HG02588 (cell line): ENCODE measurements around the gene LIPC.

Experiments
- ATAC-seq: cut with Tn5 transposase; IDR thresholded peaks from one replicate; pipeline ENCODE4 v1.9.1; 2021; ENCODE audit warnings: mild to moderate bottlenecking, moderate library complexity; ENCODE audit not compliant: unreplicated experiment

LIPC gene

DNA sequence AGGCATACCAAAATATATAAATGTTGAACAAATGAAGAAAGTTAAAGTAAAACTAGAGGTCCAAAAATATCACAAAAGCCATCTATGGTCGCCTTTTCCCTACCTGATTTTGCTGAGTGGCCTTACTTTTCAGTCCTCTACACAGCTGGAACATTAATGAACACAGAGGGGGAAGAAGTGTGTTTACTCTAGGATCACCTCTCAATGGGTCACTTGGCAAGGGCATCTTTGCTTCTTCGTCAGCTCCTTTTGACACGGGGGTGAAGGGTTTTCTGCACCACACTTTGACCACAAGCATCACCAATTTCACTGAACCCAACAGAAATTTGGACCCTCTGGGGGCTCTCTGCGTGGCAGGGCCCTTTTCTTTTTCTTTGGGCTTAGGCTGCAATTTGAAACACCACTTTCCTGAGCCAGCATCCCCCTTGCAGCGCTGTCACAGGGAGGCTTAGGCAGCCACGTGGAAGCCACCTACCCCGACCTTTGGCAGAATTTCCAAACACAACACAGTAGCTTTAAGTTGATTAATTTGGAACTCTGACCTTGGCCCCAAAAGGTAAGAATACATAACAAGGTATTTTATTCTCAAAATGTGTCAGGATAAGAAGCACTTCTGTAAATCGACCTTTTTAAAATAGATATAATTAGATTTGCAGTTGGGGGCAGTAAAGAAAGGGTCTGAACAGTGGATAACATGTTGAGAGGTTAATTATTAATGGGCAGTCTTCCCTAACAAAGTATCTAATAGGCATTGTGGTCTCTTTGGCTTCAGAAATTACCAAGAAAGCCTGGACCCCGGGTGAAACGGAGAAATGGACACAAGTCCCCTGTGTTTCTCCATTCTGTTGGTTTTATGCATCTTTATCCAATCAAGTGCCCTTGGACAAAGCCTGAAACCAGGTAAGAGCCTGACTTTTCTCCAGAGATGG is at the start of gene LIPC:
Gene LIPC (plus strand): TSS at position 771 of the 929 bp plus-strand sequence. CDS start 42 bp downstream, at position 813.
- no peak for ATAC-seq

DNA sequence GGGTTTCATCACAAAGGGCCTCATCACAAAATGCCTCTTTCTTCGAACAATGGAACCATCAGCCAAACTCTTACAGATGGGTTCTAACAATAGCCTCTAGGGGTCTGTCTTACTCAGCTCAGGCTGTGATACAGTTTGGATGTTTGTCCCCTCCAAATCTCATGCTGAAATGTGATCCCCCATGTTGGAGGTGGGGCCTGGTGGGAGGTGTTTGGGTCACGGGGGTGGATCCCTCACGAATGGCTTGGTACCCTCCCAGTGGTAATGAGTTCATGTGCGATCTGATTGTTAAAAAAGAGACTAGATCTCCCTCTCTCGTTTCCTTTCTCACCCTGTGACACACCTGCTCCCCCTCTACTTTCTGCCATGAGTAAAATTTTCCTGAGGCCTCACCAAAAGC is 47.9 kb upstream of the LIPC start:
- no peak for ATAC-seq

GRCh38 chr15:58384667-58385066 is 47.1 kb upstream of the LIPC start:
- no peak for ATAC-seq

DNA sequence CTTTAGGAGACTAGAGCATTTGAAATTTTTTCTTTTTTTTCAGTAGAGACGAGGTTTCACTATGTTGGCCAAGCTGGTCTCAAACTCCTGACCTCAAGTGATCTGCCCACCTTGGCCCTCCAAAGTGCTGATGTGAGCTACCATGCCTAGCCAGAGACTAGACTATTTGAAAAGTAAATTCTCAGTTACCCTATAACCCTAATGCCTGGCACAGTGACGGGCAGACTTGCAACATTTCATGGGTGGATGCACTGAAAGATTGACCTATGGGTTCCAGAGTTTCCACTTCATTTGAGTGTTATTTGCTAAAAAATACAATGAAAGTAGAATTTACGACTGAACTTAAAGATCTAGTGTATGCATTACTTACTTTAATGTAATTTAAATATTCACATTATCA is 45.7 kb upstream of the LIPC start:
- ATAC-seq = no peak

DNA sequence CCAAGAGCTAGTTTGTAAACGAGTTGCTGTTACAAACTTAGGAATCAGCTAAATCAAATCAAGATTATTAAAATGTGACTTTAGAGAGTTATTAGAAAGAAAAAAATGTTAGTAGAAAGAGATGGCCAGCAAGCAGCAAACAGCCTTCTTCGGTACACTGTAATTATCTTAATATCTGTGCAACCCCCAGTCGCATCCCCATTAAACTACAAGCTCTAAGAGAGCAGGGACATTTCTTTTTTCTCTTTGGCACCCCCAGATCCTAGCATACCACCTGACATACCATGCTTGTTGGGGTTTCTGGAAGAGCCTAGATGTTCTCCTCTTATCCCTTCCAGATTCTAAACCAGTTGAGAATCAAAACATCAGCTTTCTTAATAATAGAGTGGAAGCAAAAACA is 45.1 kb upstream of the LIPC start:
- no peak for ATAC-seq

DNA sequence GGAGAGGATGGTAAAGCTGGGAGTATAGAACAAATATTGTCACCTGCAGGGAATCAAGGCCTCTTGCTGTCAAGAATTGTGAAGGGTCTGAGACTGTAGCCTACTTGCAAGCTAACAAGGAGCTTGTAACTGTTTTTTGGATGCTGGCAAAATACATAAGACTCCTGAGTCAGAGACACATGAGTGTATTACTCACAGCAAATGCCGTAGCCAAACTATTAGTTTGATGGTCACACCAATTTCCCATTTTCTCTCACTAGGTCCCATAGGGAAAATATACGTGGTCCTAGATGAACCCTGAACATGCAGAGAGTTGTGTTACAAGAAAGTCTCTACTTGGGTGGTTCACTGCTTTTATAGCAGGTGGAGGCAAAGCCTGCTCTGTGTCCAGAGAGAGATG is 44.7 kb upstream of the LIPC start:
- no peak for ATAC-seq

- ATAC-seq = no peak
Measured at GRCh38 chr15:58388211-58388610, 43.6 kb upstream of the LIPC start.

DNA sequence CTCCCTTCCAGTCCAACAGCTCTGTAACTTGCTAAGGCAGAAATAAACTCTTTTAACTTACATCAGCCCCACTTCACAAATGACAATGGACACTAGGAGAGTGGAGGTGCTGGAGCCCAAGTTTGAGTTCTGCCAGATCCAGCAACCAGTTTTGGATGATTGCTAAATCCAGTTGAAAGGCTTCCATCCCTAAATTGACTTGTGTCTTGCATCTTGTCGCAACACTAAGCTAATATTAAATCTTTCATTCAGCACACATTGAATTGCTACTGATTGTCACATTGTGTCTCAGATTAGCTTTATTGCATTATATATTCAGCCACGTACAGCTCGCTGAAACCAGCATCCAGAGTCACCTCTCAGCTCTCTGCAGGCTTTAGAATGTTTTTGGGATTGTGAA is 41.7 kb upstream of the LIPC start:
- no peak for ATAC-seq

- ATAC-seq = no peak
Measured at GRCh38 chr15:58390655-58391054, 41.1 kb upstream of the LIPC start.

GRCh38 chr15:58391088-58391487 is 40.7 kb upstream of the LIPC start:
- ATAC-seq = no peak

- no peak for ATAC-seq
Measured at GRCh38 chr15:58392141-58392540, 39.6 kb upstream of the LIPC start.

DNA sequence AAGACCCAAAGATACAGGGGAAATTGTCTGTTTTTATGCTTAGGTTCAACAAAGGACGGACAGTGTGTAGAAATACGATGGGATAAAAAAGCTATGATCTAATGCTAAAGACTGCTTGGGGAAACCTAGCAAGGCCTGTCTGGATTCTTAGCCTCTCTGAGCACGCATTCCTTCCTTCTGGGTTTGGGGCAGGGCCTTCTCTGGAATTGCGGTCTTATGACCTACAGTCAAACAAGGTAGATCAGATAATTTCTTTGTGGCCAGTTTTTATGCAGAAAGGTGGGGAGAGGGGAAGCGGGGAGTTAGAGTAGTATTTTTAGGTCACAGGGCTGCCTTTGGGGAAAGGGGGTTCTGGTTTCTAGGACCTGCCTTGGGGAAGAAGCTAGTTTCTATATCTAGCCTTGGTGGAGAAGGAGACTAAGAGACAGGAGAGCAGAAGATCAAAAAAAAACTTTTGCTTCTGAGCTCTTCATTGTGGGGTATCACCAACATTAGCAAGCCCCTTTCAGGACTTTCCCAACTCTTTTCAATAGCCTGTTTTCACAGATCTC is 39.1 kb upstream of the LIPC start:
- no peak for ATAC-seq

DNA sequence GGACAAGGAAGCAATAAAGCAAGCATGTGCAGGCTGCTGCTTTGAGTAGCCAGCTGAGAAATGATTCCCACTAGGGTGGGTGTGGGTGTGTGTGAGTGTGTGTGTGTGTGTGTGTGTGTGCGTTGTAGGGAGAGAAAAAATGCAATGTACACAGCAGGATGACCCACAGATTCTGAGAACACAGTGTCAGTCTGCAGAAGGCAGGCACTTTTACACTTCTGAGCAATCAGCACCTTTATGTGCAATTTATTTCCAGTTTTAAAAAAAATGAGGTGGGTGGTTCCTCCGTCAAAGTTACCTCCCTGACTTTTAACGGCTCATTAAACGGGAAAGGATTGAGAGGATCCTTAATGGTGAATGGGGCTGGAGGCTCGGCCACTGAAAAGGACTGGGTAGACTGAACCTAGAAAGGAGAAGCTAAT is 38.5 kb upstream of the LIPC start:
- no peak for ATAC-seq

- no peak for ATAC-seq
Measured at GRCh38 chr15:58396181-58396580, 35.6 kb upstream of the LIPC start.

GRCh38 chr15:58398071-58398470 is 33.7 kb upstream of the LIPC start:
- no peak for ATAC-seq

DNA sequence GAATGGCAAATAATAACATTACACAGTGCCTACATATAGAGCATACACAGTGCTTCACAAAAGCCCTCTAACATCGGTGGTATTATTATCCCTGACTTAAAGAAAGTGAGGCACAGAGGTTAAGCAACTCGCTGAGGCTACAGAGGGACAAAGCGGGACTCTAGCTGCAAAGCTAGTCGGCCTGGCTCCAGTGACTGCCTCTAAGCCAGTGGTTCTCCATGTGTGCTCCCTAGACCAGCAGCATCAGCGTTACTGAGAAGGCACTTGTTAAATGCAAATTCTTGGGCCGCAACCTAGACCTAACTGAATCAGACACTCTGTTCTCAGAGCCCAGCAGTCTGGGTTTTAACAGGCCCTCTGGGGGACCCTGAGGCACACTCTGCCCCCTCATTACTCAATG is 33.1 kb upstream of the LIPC start:
- ATAC-seq = no peak

- ATAC-seq = no peak
Measured at GRCh38 chr15:58399739-58400138, 32.1 kb upstream of the LIPC start.

DNA sequence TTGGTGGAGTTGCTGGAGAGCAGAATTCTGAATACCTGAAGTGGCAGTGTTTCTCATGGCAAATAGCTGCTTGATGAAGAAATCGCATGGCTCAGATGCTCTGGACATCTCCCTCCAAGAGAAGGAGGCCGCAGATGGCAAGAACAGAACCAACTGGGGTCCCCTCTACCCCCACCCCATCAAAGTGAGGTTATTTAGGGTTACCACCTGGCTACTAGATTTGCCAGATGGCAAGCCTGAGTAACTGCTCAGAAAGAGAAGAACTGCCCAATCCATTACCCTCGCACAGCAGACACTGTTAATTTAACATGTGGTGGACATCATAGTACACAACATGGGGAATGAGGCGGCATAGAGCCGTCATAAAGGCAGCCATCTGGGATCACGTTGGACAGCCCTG is 30.5 kb upstream of the LIPC start:
- ATAC-seq = no peak

- ATAC-seq = no peak
Measured at GRCh38 chr15:58401991-58402649, 29.7 kb upstream of the LIPC start.

GRCh38 chr15:58403581-58403980 is 28.2 kb upstream of the LIPC start:
- ATAC-seq = no peak

DNA sequence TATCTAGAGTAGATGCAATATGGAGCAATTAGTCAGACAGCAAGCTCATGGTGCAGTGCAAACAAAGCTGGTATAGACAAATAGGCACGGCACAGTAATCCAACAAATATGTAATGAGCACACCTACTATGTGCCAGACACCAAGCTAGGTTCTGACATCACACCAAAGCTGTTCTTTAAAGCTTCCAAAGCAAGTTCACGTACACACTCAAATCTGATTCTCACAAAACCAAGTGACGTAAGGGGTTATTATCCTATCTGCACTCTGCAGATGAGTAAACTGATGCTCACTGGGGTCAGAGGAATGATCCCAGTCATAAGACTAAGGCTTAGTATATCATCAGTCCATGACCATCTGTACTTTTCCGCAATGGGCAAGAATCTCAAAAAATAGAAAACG is 27.8 kb upstream of the LIPC start:
- ATAC-seq = no peak

GRCh38 chr15:58404722-58405121 is 27.1 kb upstream of the LIPC start:
- no peak for ATAC-seq
